Astrocyte (in vitro differentiated cells and primary cell): ENCODE data around the gene HOXC9. TPM values are rescaled to one million over a fixed set of nuclear protein-coding genes. Genes with fewer than 3 reads are reported as not detected.

Experiments
- DNase-seq: peaks from one replicate; pipeline ENCODE4 v3.0.0-alpha.2; 2010; ENCODE audit warnings: low read depth
- FAIRE-seq: peaks from 2 replicates; lab custom pipeline; 2011; peaks lifted over from hg19 to GRCh38; lab: Jason Lieb, UNC
- H2AFZ ChIP-seq: 2 replicates; pipeline ENCODE4 v1.6.0; 2012; ENCODE audit warnings: low read depth, low read length, inconsistent platforms
- H3K27ac ChIP-seq: 2 replicates; pipeline ENCODE4 v1.5.1; 2011; ENCODE audit warnings: low read depth, low read length, inconsistent platforms
- H3K27me3 ChIP-seq: 2 replicates; pipeline ENCODE4 v1.6.0; 2011; ENCODE audit warnings: low read length, inconsistent platforms; ENCODE audit not compliant: insufficient read depth
- H3K36me3 ChIP-seq: 2 replicates; pipeline ENCODE4 v1.5.1; 2011; ENCODE audit warnings: low read length, inconsistent platforms; ENCODE audit not compliant: insufficient read depth
- H3K4me1 ChIP-seq: 2 replicates; pipeline ENCODE4 v1.5.1; 2011; ENCODE audit warnings: low read length, inconsistent platforms; ENCODE audit not compliant: insufficient read depth
- H3K4me2 ChIP-seq: 2 replicates; pipeline ENCODE4 v1.6.0; 2012; ENCODE audit warnings: low read length, inconsistent platforms
- H3K4me3 ChIP-seq: 2 replicates; pipeline ENCODE4 v1.5.1; 2011; ENCODE audit warnings: low read depth, mild to moderate bottlenecking, low read length, inconsistent platforms; ENCODE audit not compliant: insufficient read depth
- H3K79me2 ChIP-seq: 2 replicates; pipeline ENCODE4 v1.6.0; 2012; ENCODE audit warnings: mild to moderate bottlenecking, low read length, inconsistent platforms; ENCODE audit not compliant: insufficient read depth
- H3K9ac ChIP-seq: 2 replicates; pipeline ENCODE4 v1.6.0; 2012; ENCODE audit warnings: mild to moderate bottlenecking, low read length, inconsistent platforms
- H3K9me3 ChIP-seq: 2 replicates; pipeline ENCODE4 v1.5.1; 2012; ENCODE audit warnings: low read depth, mild to moderate bottlenecking, low read length, inconsistent platforms; ENCODE audit not compliant: insufficient read depth
- H4K20me1 ChIP-seq: 2 replicates; pipeline ENCODE4 v1.6.0; 2012; ENCODE audit warnings: low read length, inconsistent platforms; ENCODE audit not compliant: insufficient read depth
- H3K27ac Mint-ChIP-seq: one replicate; pipeline ENCODE4 v1.8.0; 2021; ENCODE audit warnings: mild to moderate bottlenecking, mixed read lengths; ENCODE audit not compliant: unreplicated experiment
- H3K27me3 Mint-ChIP-seq: one replicate; pipeline ENCODE4 v1.8.0; 2021; ENCODE audit warnings: low read depth, mixed read lengths; ENCODE audit not compliant: unreplicated experiment
- H3K36me3 Mint-ChIP-seq: one replicate; pipeline ENCODE4 v1.8.0; 2021; ENCODE audit warnings: low read depth, mixed read lengths; ENCODE audit not compliant: unreplicated experiment
- H3K4me1 Mint-ChIP-seq: one replicate; pipeline ENCODE4 v1.8.0; 2021; ENCODE audit warnings: low read depth, mixed read lengths; ENCODE audit not compliant: unreplicated experiment
- H3K4me3 Mint-ChIP-seq: one replicate; pipeline ENCODE4 v1.8.0; 2021; ENCODE audit warnings: mild to moderate bottlenecking, moderate library complexity, mixed read lengths; ENCODE audit not compliant: unreplicated experiment
- H3K9me3 Mint-ChIP-seq: one replicate; pipeline ENCODE4 v1.8.0; 2021; ENCODE audit warnings: mild to moderate bottlenecking, mixed read lengths; ENCODE audit not compliant: unreplicated experiment
- CTCF ChIP-seq: IDR thresholded peaks from 2 replicates; pipeline ENCODE4 v1.5.1; 2011; ENCODE audit warnings: low read depth, mild to moderate bottlenecking, inconsistent platforms, low read length, moderate library complexity; ENCODE audit not compliant: insufficient read depth
- EZH2 ChIP-seq: IDR thresholded peaks from 2 replicates; pipeline ENCODE4 v1.6.1; 2012; ENCODE audit warnings: mild to moderate bottlenecking, low read length, inconsistent platforms; ENCODE audit not compliant: insufficient read depth
- total RNA-seq: library from RNA; stranded (reverse); gene quantifications from 2 replicates; pipeline ENCODE4 v1.2.1, GENCODE V29; 2021

HOXC9 gene
- total RNA-seq, 1 donor from 2014 or later, result not detected

DNA sequence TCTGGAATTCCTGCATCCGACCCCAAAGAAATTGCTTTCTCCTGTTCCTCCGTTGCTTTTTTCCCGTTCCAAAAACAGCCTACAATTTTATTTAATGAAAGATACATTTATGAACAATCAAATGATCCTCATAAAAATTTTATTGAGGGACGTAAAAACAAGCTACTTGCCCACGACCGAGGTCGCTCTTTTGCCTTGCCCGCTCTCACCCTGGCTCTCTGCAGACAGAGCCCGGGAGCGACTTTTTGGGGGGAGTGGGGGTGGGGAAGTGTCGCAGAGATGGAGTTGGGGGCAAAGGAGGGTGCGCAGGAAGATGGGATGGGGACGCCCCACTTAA, 1.1 kb upstream of the HOXC9 start:
- Mint-ChIP-seq H3K9me3 (peaks cover 25% of the 10 kb centered on the region), H3K27ac (no peak overlapping the region), H3K4me3 (no peak overlapping the region), H3K4me1 (no peaks in the 10 kb centered on the region), H3K36me3 (peaks cover 2% of the 10 kb centered on the region), H3K27me3 (peaks cover 84% of the 10 kb centered on the region)
- H3K9ac ChIP-seq, result no peak overlapping the region
- peaks cover 3% of the 10 kb centered on the region for H3K9me3 ChIP-seq
- no peak overlapping the region for H3K4me2 ChIP-seq
- H4K20me1 ChIP-seq, result no peaks in the 10 kb centered on the region
- no peak overlapping the region for H3K27ac ChIP-seq
- peaks cover 95% of the 10 kb centered on the region for H3K27me3 ChIP-seq
- H3K36me3 ChIP-seq, result no peaks in the 10 kb centered on the region
- peaks cover 4% of the 10 kb centered on the region for H3K4me1 ChIP-seq
- no peaks in the 10 kb centered on the region for H3K79me2 ChIP-seq
- H3K4me3 ChIP-seq, result no peak overlapping the region
- no peak for TF ChIP-seq EZH2
- no peak for TF ChIP-seq CTCF
- FAIRE-seq (no peak), DNase-seq (no peak)
- H2AFZ ChIP-seq, result no peak overlapping the region

- H3K9me3 Mint-ChIP-seq, result peaks cover 22% of the 10 kb centered on the region
- Histone ChIP-seq H2AFZ (no peak overlapping the region), H4K20me1 (no peaks in the 10 kb centered on the region), H3K9me3 (peaks cover 3% of the 10 kb centered on the region), H3K27me3 (peaks cover 95% of the 10 kb centered on the region), H3K4me3 (no peak overlapping the region), H3K36me3 (no peaks in the 10 kb centered on the region), H3K4me1 (peaks cover 4% of the 10 kb centered on the region), H3K79me2 (no peaks in the 10 kb centered on the region), H3K27ac (no peak overlapping the region), H3K9ac (no peak overlapping the region), H3K4me2 (peak overlapping the region; percentile 60)
- DNase-seq (no peak), FAIRE-seq (no peak)
- no peak overlapping the region for H3K27ac Mint-ChIP-seq
- TF ChIP-seq CTCF (no peak), EZH2 (no peak)
- no peak overlapping the region for H3K4me3 Mint-ChIP-seq
- H3K36me3 Mint-ChIP-seq, result peaks cover 2% of the 10 kb centered on the region
- H3K27me3 Mint-ChIP-seq, result peaks cover 86% of the 10 kb centered on the region
- no peaks in the 10 kb centered on the region for H3K4me1 Mint-ChIP-seq
Observed at GRCh38 chr12:53999559-54000115, 324 bp upstream of the HOXC9 start.
